ENCODE data around the gene PCDHB12. TPM values are rescaled to one million over a fixed set of nuclear protein-coding genes. Genes with fewer than 3 reads are reported as not detected.
"Not testable (repeated sequence)": the region's sequence is repeated elsewhere in the genome, so short reads cannot be mapped to it uniquely, and the experiment has no call there.

Gene PCDHB12
- total RNA-seq, 1 experiment from 2014 or later, result not detected

DNA sequence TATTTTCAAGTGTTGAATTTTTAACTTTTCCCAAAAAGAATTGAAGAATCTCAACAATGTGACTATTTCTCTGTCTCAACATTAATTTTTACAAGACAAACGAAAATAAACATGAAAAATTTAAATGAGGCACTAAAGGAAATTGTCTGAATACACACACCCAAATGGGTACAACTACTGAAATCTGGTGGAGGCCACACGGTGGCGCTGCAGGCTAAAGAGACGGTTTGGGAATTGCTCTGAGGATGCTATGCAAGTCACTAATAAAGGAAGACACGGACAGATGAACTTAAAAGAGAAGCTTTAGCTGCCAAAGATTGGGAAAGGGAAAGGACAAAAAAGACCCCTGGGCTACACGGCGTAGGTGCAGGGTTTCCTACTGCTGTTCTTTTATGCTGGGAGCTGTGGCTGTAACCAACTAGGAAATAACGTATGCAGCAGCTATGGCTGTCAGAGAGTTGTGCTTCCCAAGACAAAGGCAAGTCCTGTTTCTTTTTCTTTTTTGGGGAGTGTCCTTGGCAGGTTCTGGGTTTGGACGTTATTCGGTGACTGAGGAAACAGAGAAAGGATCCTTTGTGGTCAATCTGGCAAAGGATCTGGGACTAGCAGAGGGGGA is 16.3 kb upstream of the PCDHB12 start, which contains the start of gene PCDHB10:
Gene PCDHB10, plus strand, starts transcription at position 244 of the 616 bp plus-strand sequence. Its CDS starts 200 bp downstream, at position 444.
- DNase-seq, result peak; percentile 80
- Histone ChIP-seq H3K27me3 (ENCODE audit: control insufficient read depth, insufficient read depth, low read length) (no peaks in the 10 kb centered on the region), H3K4me3 (ENCODE audit: insufficient read depth, low read depth, low read length) (no peak within 1 kb of the TSS; the same call in 1 of the 2 replicates), H3K36me3 (replicated peaks; ENCODE audit: control insufficient read depth, insufficient read depth, low read length) (no peaks in the 10 kb centered on the region)

DNA sequence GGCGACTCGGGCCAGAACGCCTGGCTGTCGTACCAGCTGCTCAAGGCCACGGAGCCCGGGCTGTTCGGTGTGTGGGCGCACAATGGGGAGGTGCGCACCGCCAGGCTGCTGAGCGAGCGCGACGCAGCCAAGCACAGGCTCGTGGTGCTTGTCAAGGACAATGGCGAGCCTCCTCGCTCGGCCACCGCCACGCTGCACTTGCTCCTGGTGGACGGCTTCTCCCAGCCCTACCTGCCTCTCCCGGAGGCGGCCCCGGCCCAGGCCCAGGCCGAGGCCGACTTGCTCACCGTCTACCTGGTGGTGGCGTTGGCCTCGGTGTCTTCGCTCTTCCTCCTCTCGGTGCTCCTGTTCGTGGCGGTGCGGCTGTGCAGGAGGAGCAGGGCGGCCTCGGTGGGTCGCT is 14.2 kb upstream of the PCDHB12 start:
- H3K27me3 ChIP-seq (ENCODE audit: control insufficient read depth, insufficient read depth, low read length); H3K36me3 ChIP-seq (replicated peaks; ENCODE audit: control insufficient read depth, insufficient read depth, low read length); DNase-seq; H3K4me3 ChIP-seq (ENCODE audit: insufficient read depth, low read depth, low read length): not testable (repeated sequence)

DNA sequence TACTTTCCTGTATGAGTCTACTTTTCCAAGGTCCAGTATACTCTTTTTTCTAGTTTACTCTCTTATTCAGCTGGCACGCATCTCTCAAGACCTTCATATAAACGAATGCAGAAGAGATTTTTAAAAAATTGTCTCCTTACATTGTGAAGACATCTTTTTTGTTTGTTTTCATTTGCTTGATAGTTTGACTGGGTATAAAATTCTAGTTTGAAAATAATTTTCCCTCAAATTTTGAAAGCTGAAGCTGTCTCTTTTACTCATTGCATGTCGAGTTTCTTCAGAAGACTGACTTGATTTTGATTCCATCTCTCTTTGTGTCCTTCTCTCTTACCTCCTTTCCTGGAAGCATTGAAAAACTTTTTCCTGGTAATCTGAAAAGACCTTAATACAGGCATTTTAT is 12.2 kb upstream of the PCDHB12 start:
- Histone ChIP-seq H3K27me3 (ENCODE audit: control insufficient read depth, insufficient read depth, low read length) (no peaks in the 10 kb centered on the region), H3K4me3 (ENCODE audit: insufficient read depth, low read depth, low read length) (no peak overlapping the region), H3K36me3 (replicated peaks; ENCODE audit: control insufficient read depth, insufficient read depth, low read length) (no peaks in the 10 kb centered on the region)
- DNase-seq, result no peak

DNA sequence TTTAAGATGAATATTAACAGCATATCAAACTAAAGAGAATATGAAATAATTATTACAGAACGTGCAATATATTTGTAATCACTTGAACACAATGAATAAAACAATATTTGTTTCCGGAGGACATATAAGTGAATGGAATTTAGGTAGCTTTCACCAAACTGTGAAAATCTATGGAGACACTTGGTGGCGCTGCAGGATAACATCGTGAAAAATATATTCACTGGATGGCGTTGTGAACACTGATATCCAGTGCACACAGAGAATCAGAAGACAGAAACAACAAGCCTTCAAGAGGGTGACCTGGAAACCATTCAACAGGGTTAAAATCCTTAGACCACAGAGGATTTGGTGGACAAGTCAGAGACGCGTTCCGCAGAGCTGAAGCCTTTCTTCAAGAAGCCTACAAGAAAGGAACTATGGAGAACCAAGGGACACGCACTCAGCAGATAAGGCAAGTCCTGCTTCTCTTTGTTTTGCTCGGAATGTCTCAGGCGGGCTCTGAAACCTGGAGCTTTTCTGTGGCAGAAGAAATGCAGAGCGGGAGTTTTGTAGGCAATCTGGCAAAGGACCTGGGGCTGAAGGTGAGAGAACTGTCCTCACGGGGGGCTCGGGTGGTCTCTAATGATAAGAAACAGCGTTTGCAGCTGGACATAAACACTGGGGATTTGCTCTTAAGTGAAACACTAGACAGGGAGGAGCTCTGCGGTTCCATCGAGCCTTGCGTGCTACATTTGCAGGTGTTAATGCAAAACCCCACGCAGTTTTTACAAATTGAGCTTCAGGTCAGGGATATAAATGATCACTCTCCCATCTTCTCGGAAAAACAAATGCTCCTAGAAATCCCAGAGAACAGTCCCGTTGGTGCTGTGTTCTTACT is 8.9 kb upstream of the PCDHB12 start, which contains the start of gene PCDHB11:
Gene PCDHB11, plus strand, starts transcription at position 269 of the 877 bp plus-strand sequence. Its CDS starts 148 bp downstream, at position 417.
- H3K4me3 ChIP-seq (ENCODE audit: insufficient read depth, low read depth, low read length), result no peak within 1 kb of the TSS
- H3K27me3 ChIP-seq (ENCODE audit: control insufficient read depth, insufficient read depth, low read length), result no peaks in the 10 kb centered on the region
- DNase-seq, result peak; percentile 59

DNA sequence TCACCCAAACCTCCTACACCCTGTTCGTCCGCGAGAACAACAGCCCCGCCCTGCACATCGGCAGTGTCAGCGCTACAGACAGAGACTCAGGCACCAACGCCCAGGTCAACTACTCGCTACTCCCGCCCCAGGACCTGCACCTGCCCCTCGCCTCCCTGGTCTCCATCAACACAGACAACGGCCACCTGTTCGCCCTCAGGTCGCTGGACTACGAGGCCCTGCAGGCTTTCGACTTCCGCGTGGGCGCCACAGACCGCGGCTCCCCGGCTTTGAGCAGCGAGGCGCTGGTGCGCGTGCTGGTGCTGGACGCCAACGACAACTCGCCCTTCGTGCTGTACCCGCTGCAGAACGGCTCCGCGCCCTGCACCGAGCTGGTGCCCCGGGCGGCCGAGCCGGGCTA is 7.4 kb upstream of the PCDHB12 start:
- H3K36me3 ChIP-seq (replicated peaks; ENCODE audit: control insufficient read depth, insufficient read depth, low read length); H3K4me3 ChIP-seq (ENCODE audit: insufficient read depth, low read depth, low read length); DNase-seq; H3K27me3 ChIP-seq (ENCODE audit: control insufficient read depth, insufficient read depth, low read length): not testable (repeated sequence)

More for the DNA sequence above, 8.9 kb upstream of the PCDHB12 start, which contains the start of gene PCDHB11:
- H3K36me3 ChIP-seq (replicated peaks; ENCODE audit: control insufficient read depth, insufficient read depth, low read length), result no peaks in the 10 kb centered on the region

DNA sequence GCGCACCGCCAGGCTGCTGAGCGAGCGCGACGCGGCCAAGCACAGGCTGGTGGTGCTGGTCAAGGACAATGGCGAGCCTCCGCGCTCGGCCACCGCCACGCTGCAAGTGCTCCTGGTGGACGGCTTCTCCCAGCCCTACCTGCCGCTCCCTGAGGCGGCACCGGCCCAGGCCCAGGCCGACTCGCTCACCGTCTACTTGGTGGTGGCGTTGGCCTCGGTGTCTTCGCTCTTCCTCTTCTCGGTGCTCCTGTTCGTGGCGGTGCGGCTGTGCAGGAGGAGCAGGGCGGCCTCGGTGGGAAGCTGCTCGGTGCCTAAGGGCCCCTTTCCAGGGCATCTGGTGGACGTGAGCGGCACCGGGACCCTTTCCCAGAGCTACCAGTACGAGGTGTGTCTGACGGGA is 6.9 kb upstream of the PCDHB12 start:
- H3K27me3 ChIP-seq (ENCODE audit: control insufficient read depth, insufficient read depth, low read length); H3K36me3 ChIP-seq (replicated peaks; ENCODE audit: control insufficient read depth, insufficient read depth, low read length); DNase-seq; H3K4me3 ChIP-seq (ENCODE audit: insufficient read depth, low read depth, low read length): not testable (repeated sequence)

DNA sequence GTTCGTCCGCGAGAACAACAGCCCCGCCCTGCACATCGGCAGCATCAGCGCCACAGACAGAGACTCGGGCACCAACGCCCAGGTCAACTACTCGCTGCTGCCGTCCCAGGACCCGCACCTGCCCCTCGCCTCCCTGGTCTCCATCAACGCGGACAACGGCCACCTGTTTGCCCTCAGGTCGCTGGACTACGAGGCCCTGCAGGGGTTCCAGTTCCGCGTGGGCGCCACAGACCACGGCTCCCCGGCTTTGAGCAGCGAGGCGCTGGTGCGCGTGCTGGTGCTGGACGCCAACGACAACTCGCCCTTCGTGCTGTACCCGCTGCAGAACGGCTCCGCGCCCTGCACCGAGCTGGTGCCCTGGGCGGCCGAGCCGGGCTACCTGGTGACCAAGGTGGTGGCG is 1.8 kb downstream of the PCDHB12 start:
- H3K4me3 ChIP-seq (ENCODE audit: insufficient read depth, low read depth, low read length); H3K27me3 ChIP-seq (ENCODE audit: control insufficient read depth, insufficient read depth, low read length); DNase-seq; H3K36me3 ChIP-seq (replicated peaks; ENCODE audit: control insufficient read depth, insufficient read depth, low read length): not testable (repeated sequence)

DNA sequence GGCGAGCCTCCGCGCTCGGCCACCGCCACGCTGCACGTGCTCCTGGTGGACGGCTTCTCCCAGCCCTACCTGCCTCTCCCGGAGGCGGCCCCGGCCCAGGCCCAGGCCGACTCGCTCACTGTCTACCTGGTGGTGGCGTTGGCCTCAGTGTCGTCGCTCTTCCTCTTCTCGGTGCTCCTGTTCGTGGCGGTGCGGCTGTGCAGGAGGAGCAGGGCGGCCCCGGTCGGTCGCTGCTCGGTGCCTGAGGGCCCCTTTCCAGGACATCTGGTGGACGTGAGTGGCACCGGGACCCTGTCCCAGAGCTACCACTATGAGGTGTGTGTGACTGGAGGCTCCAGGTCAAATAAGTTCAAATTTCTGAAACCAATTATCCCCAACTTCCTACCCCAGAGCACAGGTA is 2.3 kb downstream of the PCDHB12 start:
- not testable (repeated sequence) for DNase-seq; H3K36me3 ChIP-seq (replicated peaks; ENCODE audit: control insufficient read depth, insufficient read depth, low read length); H3K4me3 ChIP-seq (ENCODE audit: insufficient read depth, low read depth, low read length); H3K27me3 ChIP-seq (ENCODE audit: control insufficient read depth, insufficient read depth, low read length)

DNA sequence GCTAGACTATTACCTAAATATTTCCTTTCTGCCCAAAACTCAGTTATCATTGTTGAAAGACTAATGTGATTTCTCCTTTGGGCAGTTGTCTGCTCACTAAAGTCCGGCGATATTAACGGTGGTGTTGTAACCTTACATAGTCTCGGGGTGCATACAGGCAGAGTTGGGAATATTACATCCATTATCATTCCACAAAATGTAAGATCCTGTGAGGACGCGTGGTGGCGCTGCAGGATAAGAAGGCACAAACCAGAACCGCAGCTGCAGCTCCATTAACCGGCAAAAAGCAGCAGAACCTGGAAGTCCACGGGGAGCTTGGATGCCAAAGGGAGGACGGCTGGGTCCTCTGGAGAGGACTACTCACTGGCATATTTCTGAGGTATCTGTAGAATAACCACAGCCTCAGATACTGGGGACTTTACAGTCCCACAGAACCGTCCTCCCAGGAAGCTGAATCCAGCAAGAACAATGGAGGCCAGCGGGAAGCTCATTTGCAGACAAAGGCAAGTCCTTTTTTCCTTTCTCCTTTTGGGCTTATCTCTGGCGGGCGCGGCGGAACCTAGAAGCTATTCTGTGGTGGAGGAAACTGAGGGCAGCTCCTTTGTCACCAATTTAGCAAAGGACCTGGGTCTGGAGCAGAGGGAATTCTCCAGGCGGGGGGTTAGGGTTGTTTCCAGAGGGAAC is 5.3 kb downstream of the PCDHB12 start, which contains the start of gene PCDHB13:
Gene PCDHB13, plus strand, starts transcription at position 264 of the 684 bp plus-strand sequence. Its CDS starts 205 bp downstream, at position 469.
- DNase-seq, result peak; percentile 38
- H3K27me3 ChIP-seq (ENCODE audit: control insufficient read depth, insufficient read depth, low read length); H3K4me3 ChIP-seq (ENCODE audit: insufficient read depth, low read depth, low read length); H3K36me3 ChIP-seq (replicated peaks; ENCODE audit: control insufficient read depth, insufficient read depth, low read length): not testable (repeated sequence)

DNA sequence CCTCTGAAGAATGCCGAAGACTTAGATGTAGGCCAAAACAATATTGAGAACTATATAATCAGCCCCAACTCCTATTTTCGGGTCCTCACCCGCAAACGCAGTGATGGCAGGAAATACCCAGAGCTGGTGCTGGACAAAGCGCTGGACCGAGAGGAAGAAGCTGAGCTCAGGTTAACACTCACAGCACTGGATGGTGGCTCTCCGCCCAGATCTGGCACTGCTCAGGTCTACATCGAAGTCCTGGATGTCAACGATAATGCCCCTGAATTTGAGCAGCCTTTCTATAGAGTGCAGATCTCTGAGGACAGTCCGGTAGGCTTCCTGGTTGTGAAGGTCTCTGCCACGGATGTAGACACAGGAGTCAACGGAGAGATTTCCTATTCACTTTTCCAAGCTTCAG is 6.1 kb downstream of the PCDHB12 start:
- not testable (repeated sequence) for H3K4me3 ChIP-seq (ENCODE audit: insufficient read depth, low read depth, low read length); H3K27me3 ChIP-seq (ENCODE audit: control insufficient read depth, insufficient read depth, low read length); DNase-seq; H3K36me3 ChIP-seq (replicated peaks; ENCODE audit: control insufficient read depth, insufficient read depth, low read length)

DNA sequence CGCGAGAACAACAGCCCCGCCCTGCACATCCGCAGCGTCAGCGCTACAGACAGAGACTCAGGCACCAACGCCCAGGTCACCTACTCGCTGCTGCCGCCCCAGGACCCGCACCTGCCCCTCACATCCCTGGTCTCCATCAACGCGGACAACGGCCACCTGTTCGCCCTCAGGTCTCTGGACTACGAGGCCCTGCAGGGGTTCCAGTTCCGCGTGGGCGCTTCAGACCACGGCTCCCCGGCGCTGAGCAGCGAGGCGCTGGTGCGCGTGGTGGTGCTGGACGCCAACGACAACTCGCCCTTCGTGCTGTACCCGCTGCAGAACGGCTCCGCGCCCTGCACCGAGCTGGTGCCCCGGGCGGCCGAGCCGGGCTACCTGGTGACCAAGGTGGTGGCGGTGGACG is 7.0 kb downstream of the PCDHB12 start:
- H3K4me3 ChIP-seq (ENCODE audit: insufficient read depth, low read depth, low read length); H3K27me3 ChIP-seq (ENCODE audit: control insufficient read depth, insufficient read depth, low read length); H3K36me3 ChIP-seq (replicated peaks; ENCODE audit: control insufficient read depth, insufficient read depth, low read length); DNase-seq: not testable (repeated sequence)

DNA sequence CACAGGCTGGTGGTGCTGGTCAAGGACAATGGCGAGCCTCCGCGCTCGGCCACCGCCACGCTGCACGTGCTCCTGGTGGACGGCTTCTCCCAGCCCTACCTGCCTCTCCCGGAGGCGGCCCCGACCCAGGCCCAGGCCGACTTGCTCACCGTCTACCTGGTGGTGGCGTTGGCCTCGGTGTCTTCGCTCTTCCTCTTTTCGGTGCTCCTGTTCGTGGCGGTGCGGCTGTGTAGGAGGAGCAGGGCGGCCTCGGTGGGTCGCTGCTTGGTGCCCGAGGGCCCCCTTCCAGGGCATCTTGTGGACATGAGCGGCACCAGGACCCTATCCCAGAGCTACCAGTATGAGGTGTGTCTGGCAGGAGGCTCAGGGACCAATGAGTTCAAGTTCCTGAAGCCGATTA is 7.5 kb downstream of the PCDHB12 start:
- not testable (repeated sequence) for H3K36me3 ChIP-seq (replicated peaks; ENCODE audit: control insufficient read depth, insufficient read depth, low read length); H3K4me3 ChIP-seq (ENCODE audit: insufficient read depth, low read depth, low read length); H3K27me3 ChIP-seq (ENCODE audit: control insufficient read depth, insufficient read depth, low read length); DNase-seq

DNA sequence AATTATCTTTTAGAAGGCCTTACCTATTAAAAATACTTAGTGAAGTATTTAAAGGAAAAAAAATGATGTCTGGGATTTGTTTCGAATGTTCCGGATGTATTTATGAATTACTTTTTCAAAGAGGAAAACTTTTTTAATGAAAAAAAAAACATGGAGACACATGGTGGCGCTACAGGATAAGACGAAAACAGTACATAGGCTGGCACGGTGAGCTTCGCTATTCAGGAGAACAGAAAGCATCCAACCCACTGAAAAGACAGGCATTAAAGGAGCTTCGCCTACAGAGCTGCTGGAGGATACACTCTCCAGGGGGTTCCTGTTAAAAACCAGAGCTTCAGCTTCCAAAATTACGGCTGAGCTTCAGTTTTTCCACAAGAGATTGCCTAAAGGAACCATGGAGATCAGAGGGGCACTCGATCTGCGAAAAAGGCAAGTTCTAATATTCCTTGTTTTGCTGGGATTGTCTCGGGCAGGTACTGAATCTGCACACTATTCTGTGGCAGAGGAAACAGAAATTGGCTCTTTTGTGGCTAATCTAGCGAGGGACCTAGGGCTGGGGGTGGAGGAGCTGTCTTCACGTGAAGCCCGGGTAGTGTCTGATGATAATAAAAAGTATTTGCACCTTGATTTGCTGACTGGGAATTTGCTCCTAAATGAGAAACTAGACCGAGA is 14.7 kb downstream of the PCDHB12 start, which contains the start of gene PCDHB14:
Gene PCDHB14, plus strand, starts transcription at position 232 of the 672 bp plus-strand sequence. Its CDS starts 163 bp downstream, at position 395.
- Histone ChIP-seq H3K36me3 (replicated peaks; ENCODE audit: control insufficient read depth, insufficient read depth, low read length) (no peaks in the 10 kb centered on the region), H3K4me3 (ENCODE audit: insufficient read depth, low read depth, low read length) (no peak within 1 kb of the TSS), H3K27me3 (ENCODE audit: control insufficient read depth, insufficient read depth, low read length) (no peaks in the 10 kb centered on the region)
- peak; percentile 81 for DNase-seq

DNA sequence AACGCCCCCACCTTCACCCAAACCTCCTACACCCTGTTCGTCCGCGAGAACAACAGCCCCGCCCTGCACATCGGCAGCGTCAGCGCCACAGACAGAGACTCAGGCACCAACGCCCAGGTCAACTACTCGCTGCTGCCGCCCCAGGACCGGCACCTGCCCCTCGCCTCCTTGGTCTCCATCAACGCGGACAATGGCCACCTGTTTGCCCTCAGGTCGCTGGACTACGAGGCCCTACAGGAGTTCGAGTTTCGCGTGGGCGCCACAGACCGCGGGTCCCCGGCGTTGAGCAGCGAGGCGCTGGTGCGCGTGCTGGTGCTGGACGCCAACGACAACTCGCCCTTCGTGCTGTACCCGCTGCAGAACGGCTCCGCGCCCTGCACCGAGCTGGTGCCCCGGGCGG is 16.3 kb downstream of the PCDHB12 start:
- DNase-seq; H3K4me3 ChIP-seq (ENCODE audit: insufficient read depth, low read depth, low read length); H3K36me3 ChIP-seq (replicated peaks; ENCODE audit: control insufficient read depth, insufficient read depth, low read length); H3K27me3 ChIP-seq (ENCODE audit: control insufficient read depth, insufficient read depth, low read length): not testable (repeated sequence)
